WTC11 (cell line): Measurements from ENCODE around the gene SRPX2. TPM values are rescaled to one million over a fixed set of nuclear protein-coding genes. Genes with fewer than 3 reads are reported as not detected.

Source experiments
- ATAC-seq: fragments of 200-7000 bp; cut with Tn5 transposase; 2 replicates; pipeline ENCODE4 v1.10.0; 2021; ENCODE audit warnings: mild to moderate bottlenecking, moderate library complexity
- CTCF ChIA-PET: fragments of 300-600 bp; sonication (Branson Sonifier 250); formaldehyde crosslinking; loops from one replicate; lab custom pipeline; 2021; ENCODE audit warnings: antibody characterized with exemption; lab: Charles Lee
- POLR2A ChIA-PET: fragments of 350-600 bp; sonication (Branson Sonifier 250); formaldehyde crosslinking; loops from one replicate; lab custom pipeline; 2021; ENCODE audit warnings: antibody characterized with exemption; lab: Charles Lee
- DNase-seq: peaks from one replicate; pipeline ENCODE4 v3.0.0; 2021; ENCODE audit warnings: low spot score
- H3K27ac Mint-ChIP-seq: 2 replicates; pipeline ENCODE4 v1.8.0; 2021; ENCODE audit warnings: mixed read lengths
- H3K27me3 Mint-ChIP-seq: 2 replicates; pipeline ENCODE4 v1.8.0; 2021; ENCODE audit warnings: low read depth, mild to moderate bottlenecking, moderate library complexity, mixed read lengths
- H3K36me3 Mint-ChIP-seq: 2 replicates; pipeline ENCODE4 v1.8.0; 2021; ENCODE audit warnings: mixed read lengths
- H3K4me1 Mint-ChIP-seq: 2 replicates; pipeline ENCODE4 v1.8.0; 2022; ENCODE audit warnings: mixed read lengths
- H3K4me3 Mint-ChIP-seq: 2 replicates; pipeline ENCODE4 v1.8.0; 2021; ENCODE audit warnings: mild to moderate bottlenecking, moderate library complexity, mixed read lengths
- H3K9me3 Mint-ChIP-seq: 2 replicates; pipeline ENCODE4 v1.8.0; 2021; ENCODE audit warnings: mixed read lengths
- ATF3 ChIP-seq: sonication (generic); formaldehyde crosslinking; conservative IDR thresholded peaks from 2 replicates; pipeline ENCODE4 v1.8.1; 2022; ENCODE audit warnings: mild to moderate bottlenecking, missing genetic modification reagents
- CREB1 ChIP-seq: sonication (generic); formaldehyde crosslinking; IDR thresholded peaks from 2 replicates; pipeline ENCODE4 v1.8.0; 2023; ENCODE audit warnings: mild to moderate bottlenecking, missing genetic modification reagents
- E2F4 ChIP-seq: sonication (generic); formaldehyde crosslinking; IDR thresholded peaks from 2 replicates; pipeline ENCODE4 v1.8.1; 2022; ENCODE audit warnings: low read depth, mild to moderate bottlenecking, moderate library complexity, missing genetic modification reagents, borderline replicate concordance
- EMX1 ChIP-seq: fragments of 250-450 bp; sonication (Bioruptor Pico); IDR thresholded peaks from 2 replicates; pipeline ENCODE4 v1.8.0; 2021; ENCODE audit warnings: mild to moderate bottlenecking
- IRF2 ChIP-seq: sonication (generic); formaldehyde crosslinking; IDR thresholded peaks from 2 replicates; pipeline ENCODE4 v1.8.0; 2022; ENCODE audit warnings: low read depth, missing genetic modification reagents, borderline replicate concordance
- JAZF1 ChIP-seq: fragments of 250-450 bp; sonication (Bioruptor Pico); IDR thresholded peaks from 2 replicates; pipeline ENCODE4 v1.9.0; 2021; ENCODE audit warnings: moderate library complexity, mild to moderate bottlenecking, inconsistent platforms
- JUN ChIP-seq: sonication (generic); formaldehyde crosslinking; IDR thresholded peaks from 2 replicates; pipeline ENCODE4 v1.8.0; 2023; ENCODE audit warnings: mild to moderate bottlenecking, missing genetic modification reagents
- MYBL2 ChIP-seq: sonication (generic); formaldehyde crosslinking; IDR thresholded peaks from 2 replicates; pipeline ENCODE4 v1.8.1; 2023; ENCODE audit warnings: mild to moderate bottlenecking, moderate library complexity, missing genetic modification reagents
- NFATC4 ChIP-seq: fragments of 250-450 bp; sonication (Bioruptor Pico); IDR thresholded peaks from 2 replicates; pipeline ENCODE4 v1.9.0; 2021; ENCODE audit warnings: mild to moderate bottlenecking
- NFE2L1 ChIP-seq: sonication (generic); formaldehyde crosslinking; IDR thresholded peaks from 2 replicates; pipeline ENCODE4 v1.8.1; 2023; ENCODE audit warnings: missing genetic modification reagents
- PRDM15 ChIP-seq: sonication (generic); formaldehyde crosslinking; IDR thresholded peaks from 2 replicates; pipeline ENCODE4 v1.8.0; 2022; ENCODE audit warnings: missing genetic modification reagents
- SMAD3 ChIP-seq: sonication (generic); formaldehyde crosslinking; IDR thresholded peaks from 2 replicates; pipeline ENCODE4 v1.8.0; 2022; ENCODE audit warnings: missing genetic modification reagents, mild to moderate bottlenecking, borderline replicate concordance
- SMAD4 ChIP-seq: sonication (generic); formaldehyde crosslinking; IDR thresholded peaks from 2 replicates; pipeline ENCODE4 v1.8.0; 2022; ENCODE audit warnings: mild to moderate bottlenecking, missing genetic modification reagents
- ZMAT4 ChIP-seq: fragments of 250-450 bp; sonication (Bioruptor Pico); IDR thresholded peaks from 2 replicates; pipeline ENCODE4 v1.9.0; 2021; ENCODE audit warnings: mild to moderate bottlenecking
- ZNF138 ChIP-seq: sonication (generic); formaldehyde crosslinking; conservative IDR thresholded peaks from 2 replicates; pipeline ENCODE4 v1.8.1; 2022; ENCODE audit warnings: mild to moderate bottlenecking, moderate library complexity, missing genetic modification reagents
- ZNF219 ChIP-seq: sonication (generic); formaldehyde crosslinking; IDR thresholded peaks from 2 replicates; pipeline ENCODE4 v1.8.0; 2023; ENCODE audit warnings: missing genetic modification reagents, mild to moderate bottlenecking, borderline replicate concordance
- ZNF416 ChIP-seq: fragments of 250-450 bp; sonication (Bioruptor Pico); IDR thresholded peaks from 2 replicates; pipeline ENCODE4 v1.9.0; 2021; ENCODE audit warnings: mild to moderate bottlenecking, inconsistent platforms
- total RNA-seq: library from RNA; stranded (reverse); gene quantifications from 3 replicates; pipeline ENCODE4 v1.2.3, GENCODE V29; 2021
- TF ChIP-seq, protein P1 (sequence below): fragments of 200-600 bp; IDR thresholded peaks from 2 replicates; pipeline ENCODE4 v1.8.0; 2022; ENCODE audit warnings: antibody characterized with exemption
- TF ChIP-seq, protein P2 (sequence below): sonication (generic); formaldehyde crosslinking; IDR thresholded peaks from 2 replicates; pipeline ENCODE4 v1.8.0; 2023; ENCODE audit warnings: missing genetic modification reagents
- TF ChIP-seq, protein P3 (sequence below): sonication (generic); formaldehyde crosslinking; IDR thresholded peaks from 2 replicates; pipeline ENCODE4 v1.8.1; 2023; ENCODE audit warnings: mild to moderate bottlenecking, missing genetic modification reagents, borderline replicate concordance

SRPX2 gene
- total RNA-seq, 1 experiment from 2014 or later: 0.24 TPM

- ChIA-PET CTCF (interaction anchor here (2.2 kb wide), 1 partner anchor 91 kb away, joined by 10 read pairs; no protein-coding TSS in a partner anchor), POLR2A (no interaction called here)
- ATAC-seq (no peak), DNase-seq (no peak)
- Mint-ChIP-seq H3K27me3 (no peaks in the 10 kb centered on the region; the same call in 1 of the 2 replicates), H3K4me1 (peaks cover 7% of the 10 kb centered on the region; the same call in 1 of the 2 replicates), H3K36me3 (no peaks in the 10 kb centered on the region), H3K4me3 (no peak overlapping the region), H3K27ac (no peak overlapping the region), H3K9me3 (no peaks in the 10 kb centered on the region)
- TF ChIP-seq PRDM15 (CRISPR knock-in tag) (no peak), JAZF1 (CRISPR knock-in tag) (no peak), SMAD4 (no peak), ZMAT4 (CRISPR knock-in tag) (no peak), SMAD3 (CRISPR knock-in tag) (no peak), CREB1 (CRISPR knock-in tag) (no peak), ZNF219 (CRISPR knock-in tag) (no peak), IRF2 (CRISPR knock-in tag) (no peak), JUN (CRISPR knock-in tag) (no peak), NFATC4 (CRISPR knock-in tag) (no peak), ZNF416 (CRISPR knock-in tag) (no peak), ATF3 (CRISPR knock-in tag) (no peak), E2F4 (CRISPR knock-in tag) (no peak), EMX1 (CRISPR knock-in tag) (no peak), MYBL2 (no peak), ZNF138 (CRISPR knock-in tag) (no peak), NFE2L1 (no peak)
- TF ChIP-seq, protein P1, sequence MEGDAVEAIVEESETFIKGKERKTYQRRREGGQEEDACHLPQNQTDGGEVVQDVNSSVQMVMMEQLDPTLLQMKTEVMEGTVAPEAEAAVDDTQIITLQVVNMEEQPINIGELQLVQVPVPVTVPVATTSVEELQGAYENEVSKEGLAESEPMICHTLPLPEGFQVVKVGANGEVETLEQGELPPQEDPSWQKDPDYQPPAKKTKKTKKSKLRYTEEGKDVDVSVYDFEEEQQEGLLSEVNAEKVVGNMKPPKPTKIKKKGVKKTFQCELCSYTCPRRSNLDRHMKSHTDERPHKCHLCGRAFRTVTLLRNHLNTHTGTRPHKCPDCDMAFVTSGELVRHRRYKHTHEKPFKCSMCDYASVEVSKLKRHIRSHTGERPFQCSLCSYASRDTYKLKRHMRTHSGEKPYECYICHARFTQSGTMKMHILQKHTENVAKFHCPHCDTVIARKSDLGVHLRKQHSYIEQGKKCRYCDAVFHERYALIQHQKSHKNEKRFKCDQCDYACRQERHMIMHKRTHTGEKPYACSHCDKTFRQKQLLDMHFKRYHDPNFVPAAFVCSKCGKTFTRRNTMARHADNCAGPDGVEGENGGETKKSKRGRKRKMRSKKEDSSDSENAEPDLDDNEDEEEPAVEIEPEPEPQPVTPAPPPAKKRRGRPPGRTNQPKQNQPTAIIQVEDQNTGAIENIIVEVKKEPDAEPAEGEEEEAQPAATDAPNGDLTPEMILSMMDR: no peak
- TF ChIP-seq, protein P2, sequence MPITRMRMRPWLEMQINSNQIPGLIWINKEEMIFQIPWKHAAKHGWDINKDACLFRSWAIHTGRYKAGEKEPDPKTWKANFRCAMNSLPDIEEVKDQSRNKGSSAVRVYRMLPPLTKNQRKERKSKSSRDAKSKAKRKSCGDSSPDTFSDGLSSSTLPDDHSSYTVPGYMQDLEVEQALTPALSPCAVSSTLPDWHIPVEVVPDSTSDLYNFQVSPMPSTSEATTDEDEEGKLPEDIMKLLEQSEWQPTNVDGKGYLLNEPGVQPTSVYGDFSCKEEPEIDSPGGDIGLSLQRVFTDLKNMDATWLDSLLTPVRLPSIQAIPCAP (CRISPR knock-in tag): no peak
- TF ChIP-seq, protein P3, sequence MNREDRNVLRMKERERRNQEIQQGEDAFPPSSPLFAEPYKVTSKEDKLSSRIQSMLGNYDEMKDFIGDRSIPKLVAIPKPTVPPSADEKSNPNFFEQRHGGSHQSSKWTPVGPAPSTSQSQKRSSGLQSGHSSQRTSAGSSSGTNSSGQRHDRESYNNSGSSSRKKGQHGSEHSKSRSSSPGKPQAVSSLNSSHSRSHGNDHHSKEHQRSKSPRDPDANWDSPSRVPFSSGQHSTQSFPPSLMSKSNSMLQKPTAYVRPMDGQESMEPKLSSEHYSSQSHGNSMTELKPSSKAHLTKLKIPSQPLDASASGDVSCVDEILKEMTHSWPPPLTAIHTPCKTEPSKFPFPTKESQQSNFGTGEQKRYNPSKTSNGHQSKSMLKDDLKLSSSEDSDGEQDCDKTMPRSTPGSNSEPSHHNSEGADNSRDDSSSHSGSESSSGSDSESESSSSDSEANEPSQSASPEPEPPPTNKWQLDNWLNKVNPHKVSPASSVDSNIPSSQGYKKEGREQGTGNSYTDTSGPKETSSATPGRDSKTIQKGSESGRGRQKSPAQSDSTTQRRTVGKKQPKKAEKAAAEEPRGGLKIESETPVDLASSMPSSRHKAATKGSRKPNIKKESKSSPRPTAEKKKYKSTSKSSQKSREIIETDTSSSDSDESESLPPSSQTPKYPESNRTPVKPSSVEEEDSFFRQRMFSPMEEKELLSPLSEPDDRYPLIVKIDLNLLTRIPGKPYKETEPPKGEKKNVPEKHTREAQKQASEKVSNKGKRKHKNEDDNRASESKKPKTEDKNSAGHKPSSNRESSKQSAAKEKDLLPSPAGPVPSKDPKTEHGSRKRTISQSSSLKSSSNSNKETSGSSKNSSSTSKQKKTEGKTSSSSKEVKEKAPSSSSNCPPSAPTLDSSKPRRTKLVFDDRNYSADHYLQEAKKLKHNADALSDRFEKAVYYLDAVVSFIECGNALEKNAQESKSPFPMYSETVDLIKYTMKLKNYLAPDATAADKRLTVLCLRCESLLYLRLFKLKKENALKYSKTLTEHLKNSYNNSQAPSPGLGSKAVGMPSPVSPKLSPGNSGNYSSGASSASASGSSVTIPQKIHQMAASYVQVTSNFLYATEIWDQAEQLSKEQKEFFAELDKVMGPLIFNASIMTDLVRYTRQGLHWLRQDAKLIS (CRISPR knock-in tag): no peak
These were observed 33.7 kb downstream of the SRPX2 start for GRCh38 chrX:100677611-100678181.
